A549 (cell line): ENCODE measurements around the gene PTPN14. TPM values are rescaled to one million over a fixed set of nuclear protein-coding genes. Genes with fewer than 3 reads are reported as not detected.

ENCODE experiments used
- ATAC-seq, 2 experiments: fragments of 200-7000 bp in 1 of 2; fragments of >200 bp in 1 of 2; cut with Nextera tagmentation in 1 of 2; cut with Tn5 transposase in 1 of 2; 3 replicates each; pipeline versions ENCODE4 v1.8.0 to v1.9.1; 2018 to 2020; ENCODE audit warnings: mild to moderate bottlenecking in 1 of 2, moderate library complexity in 1 of 2
- CTCF ChIA-PET: fragments of 300-600 bp; sonication (Branson Sonifier 250); formaldehyde crosslinking; extraction: SDS; loops from one replicate; lab custom pipeline; 2021; ENCODE audit warnings: antibody characterized with exemption, inconsistent platforms; lab: Yijun Ruan, JAX
- POLR2A ChIA-PET: fragments of 350-600 bp; formaldehyde crosslinking; extraction: SDS; loops from one replicate; lab custom pipeline; 2021; ENCODE audit warnings: antibody characterized with exemption, inconsistent platforms; lab: Yijun Ruan, JAX
- DNase-seq, 2 experiments: peaks; one replicate each; pipeline versions ENCODE4 v3.0.0 to v3.0.0-alpha.2; 2011 to 2016; ENCODE audit warnings: low read depth in 1 of 2, low spot score in 1 of 2
- FAIRE-seq: peaks from 2 replicates; lab custom pipeline; 2011; peaks lifted over from hg19 to GRCh38; lab: Jason Lieb, UNC
- H3K27ac ChIP-seq, 2 experiments: fragments of >200 bp; sonication (Bioruptor Twin); formaldehyde crosslinking; 3 replicates each; pipeline ENCODE4 v1.5.1; 2016 to 2017
- H3K4me1 ChIP-seq: fragments of >200 bp; sonication (Bioruptor Twin); formaldehyde crosslinking; 3 replicates; pipeline ENCODE4 v1.6.1; 2016
- H3K4me2 ChIP-seq: fragments of >200 bp; sonication (Bioruptor Twin); formaldehyde crosslinking; 3 replicates; pipeline ENCODE4 v1.6.1; 2016
- H3K4me3 ChIP-seq: fragments of >200 bp; sonication (Bioruptor Twin); formaldehyde crosslinking; 3 replicates; pipeline ENCODE4 v1.5.1; 2016
- H3K9me3 ChIP-seq: fragments of >200 bp; sonication (Bioruptor Twin); formaldehyde crosslinking; 3 replicates; pipeline ENCODE4 v1.6.1; 2016
- BHLHE40 ChIP-seq: IDR thresholded peaks from 2 replicates; pipeline ENCODE4 v1.6.1; 2012; ENCODE audit warnings: low read depth, low read length, inconsistent platforms
- CBX2 ChIP-seq: fragments of 200-600 bp; sonication (generic); IDR thresholded peaks from 2 replicates; pipeline ENCODE4 v1.6.1; 2016; ENCODE audit warnings: low read depth, mild to moderate bottlenecking, borderline replicate concordance
- CHD2 ChIP-seq: fragments of 150-350 bp; IDR thresholded peaks from 2 replicates; pipeline ENCODE4 v1.6.1; 2014; ENCODE audit warnings: low read length; ENCODE audit not compliant: partially characterized antibody
- EHF ChIP-seq: fragments of 250-450 bp; sonication (Bioruptor Pico); IDR thresholded peaks from 2 replicates; pipeline ENCODE4 v1.5.0; 2020; ENCODE audit warnings: mild to moderate bottlenecking
- FOSB ChIP-seq: fragments of 250-450 bp; sonication (Bioruptor Pico); IDR thresholded peaks from 2 replicates; pipeline ENCODE4 v1.5.0; 2020; ENCODE audit warnings: mild to moderate bottlenecking, moderate library complexity
- FOSL2 ChIP-seq, 2 experiments: fragments of 450-650 bp in 1 of 2; fragments of >200 bp in 1 of 2; sonication (Bioruptor Twin) in 1 of 2; formaldehyde crosslinking; IDR thresholded peaks; 2 replicates each; pipeline versions ENCODE4 v1.5.0 to v1.6.1; 2016 to 2020; ENCODE audit warnings: mild to moderate bottlenecking in 1 of 2, moderate library complexity in 1 of 2
- GATA3 ChIP-seq: IDR thresholded peaks from 2 replicates; pipeline ENCODE4 v1.6.1; 2012; ENCODE audit warnings: borderline replicate concordance
- HEYL ChIP-seq: fragments of 250-450 bp; sonication (Bioruptor Pico); IDR thresholded peaks from 2 replicates; pipeline ENCODE4 v1.8.0; 2021; ENCODE audit warnings: mild to moderate bottlenecking, moderate library complexity
- HMGXB4 ChIP-seq: fragments of 250-450 bp; sonication (Bioruptor Pico); IDR thresholded peaks from 2 replicates; pipeline ENCODE4 v1.5.0; 2021; ENCODE audit warnings: mild to moderate bottlenecking, moderate library complexity, borderline replicate concordance
- HOXB13 ChIP-seq: fragments of 250-450 bp; sonication (Bioruptor Pico); IDR thresholded peaks from 2 replicates; pipeline ENCODE4 v1.5.0; 2020; ENCODE audit warnings: low read depth, mild to moderate bottlenecking, moderate library complexity
- JUNB ChIP-seq: fragments of >200 bp; sonication (Bioruptor Twin); formaldehyde crosslinking; IDR thresholded peaks from 2 replicates; pipeline ENCODE4 v1.6.1; 2016
- MAFK ChIP-seq: fragments of 450-650 bp; IDR thresholded peaks from 2 replicates; pipeline ENCODE4 v1.6.1; 2014; ENCODE audit not compliant: partially characterized antibody
- NPAS2 ChIP-seq: fragments of 250-450 bp; sonication (Bioruptor Pico); IDR thresholded peaks from 2 replicates; pipeline ENCODE4 v1.8.0; 2022; ENCODE audit warnings: mild to moderate bottlenecking, moderate library complexity, borderline replicate concordance
- PHF8 ChIP-seq: fragments of 200-600 bp; sonication (generic); IDR thresholded peaks from 2 replicates; pipeline ENCODE4 v1.6.1; 2016; ENCODE audit warnings: low read depth, mild to moderate bottlenecking, antibody characterized with exemption, moderate library complexity, borderline replicate concordance
- RAD21 ChIP-seq, 2 experiments: fragments of >200 bp in 1 of 2; sonication (Bioruptor Twin) in 1 of 2; formaldehyde crosslinking in 1 of 2; IDR thresholded peaks in 1 of 2; conservative IDR thresholded peaks in 1 of 2; 2 replicates in 1 of 2; 3 replicates in 1 of 2; pipeline ENCODE4 v1.6.1; 2012 to 2018; ENCODE audit warnings: inconsistent platforms in 1 of 2
- REST ChIP-seq: fragments of 200-600 bp; sonication (generic); IDR thresholded peaks from 2 replicates; pipeline ENCODE4 v1.6.1; 2016; ENCODE audit warnings: antibody characterized with exemption, mild to moderate bottlenecking, moderate library complexity
- SMC3 ChIP-seq: fragments of >200 bp; sonication (Bioruptor Twin); formaldehyde crosslinking; IDR thresholded peaks from 3 replicates; pipeline ENCODE4 v1.6.1; 2018; ENCODE audit warnings: inconsistent platforms
- USF2 ChIP-seq: fragments of 450-650 bp; IDR thresholded peaks from 2 replicates; pipeline ENCODE4 v1.6.1; 2014; ENCODE audit warnings: antibody characterized with exemption
- ZC3H11A ChIP-seq: fragments of 450-650 bp; IDR thresholded peaks from 2 replicates; pipeline ENCODE4 v1.6.1; 2014; ENCODE audit warnings: antibody characterized with exemption, mild to moderate bottlenecking
- ZFP36 ChIP-seq: fragments of 450-650 bp; IDR thresholded peaks from 2 replicates; pipeline ENCODE4 v1.6.1; 2014; ENCODE audit warnings: borderline replicate concordance; ENCODE audit not compliant: partially characterized antibody
- WGBS: methylation state at CpG from one replicate; pipeline ENCODE4 v1.1.6; 2017; ENCODE audit errors: missing lambda C conversion rate; 5-methylcytosine and 5-hydroxymethylcytosine counted together
- polyA plus RNA-seq, 4 experiments: library from polyadenylated mRNA; depleted of rRNA in 3 of 4; stranded (reverse); fragments of >200 nt; fragmentation: RNase III in 1 of 4; extraction: RNeasy Plus Mini Kit Qiagen cat#74134 plus additional on column Dnase treatment in 1 of 4; gene quantifications; 2 replicates in 3 of 4; 3 replicates in 1 of 4; pipeline ENCODE4 v1.2.3, GENCODE V29; 2011 to 2017
- TF ChIP-seq, protein P1 (sequence below): fragments of >200 bp; sonication (Bioruptor Twin); formaldehyde crosslinking; IDR thresholded peaks from 2 replicates; pipeline ENCODE4 v1.6.1; 2016
- TF ChIP-seq, protein P2 (sequence below): fragments of >200 bp; sonication (Bioruptor Twin); formaldehyde crosslinking; IDR thresholded peaks from 3 replicates; pipeline ENCODE4 v1.5.1; 2016
- TF ChIP-seq, protein P3 (sequence below): IDR thresholded peaks from 2 replicates; pipeline ENCODE4 v1.6.1; 2012
- TF ChIP-seq, protein P4 (sequence below): fragments of 150-350 bp; IDR thresholded peaks from 2 replicates; pipeline ENCODE4 v1.6.1; 2014; ENCODE audit warnings: low read depth, mild to moderate bottlenecking, low read length

The PTPN14 gene
- polyA plus RNA-seq, 2 of the 4 experiments (the other 2 are of a cell fraction) = 9.2 to 10.0 TPM

- peak overlapping the region; percentile 31 to 74; a peak in 4 of 6 replicates for H3K27ac ChIP-seq
- TF ChIP-seq USF2 (no peak), NPAS2 (CRISPR knock-in tag) (no peak), JUNB (no peak), ZFP36 (no peak), HOXB13 (CRISPR knock-in tag) (no peak), RAD21 (conservative IDR thresholded peaks at IDR 0.05 in 1 of 2, IDR thresholded peaks at IDR 0.05 in 1 of 2) (peak; percentile 97), HEYL (CRISPR knock-in tag) (no peak), CBX2 (no peak), CHD2 (no peak), ZC3H11A (no peak), GATA3 (no peak), FOSB (CRISPR knock-in tag) (no peak), MAFK (peak; percentile 80), PHF8 (no peak), HMGXB4 (CRISPR knock-in tag) (no peak), SMC3 (peak; percentile 95), EHF (CRISPR knock-in tag) (no peak), BHLHE40 (no peak), FOSL2 (IDR thresholded peaks at IDR 0.05) (no peak; the same call in 1 of the 2 replicates), FOSL2 (CRISPR knock-in tag; IDR thresholded peaks at IDR 0.05) (peak; percentile 78), REST (no peak)
- TF ChIP-seq, protein P1, sequence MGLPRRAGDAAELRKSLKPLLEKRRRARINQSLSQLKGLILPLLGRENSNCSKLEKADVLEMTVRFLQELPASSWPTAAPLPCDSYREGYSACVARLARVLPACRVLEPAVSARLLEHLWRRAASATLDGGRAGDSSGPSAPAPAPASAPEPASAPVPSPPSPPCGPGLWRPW = no peak
- TF ChIP-seq, protein P2, sequence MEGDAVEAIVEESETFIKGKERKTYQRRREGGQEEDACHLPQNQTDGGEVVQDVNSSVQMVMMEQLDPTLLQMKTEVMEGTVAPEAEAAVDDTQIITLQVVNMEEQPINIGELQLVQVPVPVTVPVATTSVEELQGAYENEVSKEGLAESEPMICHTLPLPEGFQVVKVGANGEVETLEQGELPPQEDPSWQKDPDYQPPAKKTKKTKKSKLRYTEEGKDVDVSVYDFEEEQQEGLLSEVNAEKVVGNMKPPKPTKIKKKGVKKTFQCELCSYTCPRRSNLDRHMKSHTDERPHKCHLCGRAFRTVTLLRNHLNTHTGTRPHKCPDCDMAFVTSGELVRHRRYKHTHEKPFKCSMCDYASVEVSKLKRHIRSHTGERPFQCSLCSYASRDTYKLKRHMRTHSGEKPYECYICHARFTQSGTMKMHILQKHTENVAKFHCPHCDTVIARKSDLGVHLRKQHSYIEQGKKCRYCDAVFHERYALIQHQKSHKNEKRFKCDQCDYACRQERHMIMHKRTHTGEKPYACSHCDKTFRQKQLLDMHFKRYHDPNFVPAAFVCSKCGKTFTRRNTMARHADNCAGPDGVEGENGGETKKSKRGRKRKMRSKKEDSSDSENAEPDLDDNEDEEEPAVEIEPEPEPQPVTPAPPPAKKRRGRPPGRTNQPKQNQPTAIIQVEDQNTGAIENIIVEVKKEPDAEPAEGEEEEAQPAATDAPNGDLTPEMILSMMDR = peak; percentile 97
- TF ChIP-seq, protein P3, sequence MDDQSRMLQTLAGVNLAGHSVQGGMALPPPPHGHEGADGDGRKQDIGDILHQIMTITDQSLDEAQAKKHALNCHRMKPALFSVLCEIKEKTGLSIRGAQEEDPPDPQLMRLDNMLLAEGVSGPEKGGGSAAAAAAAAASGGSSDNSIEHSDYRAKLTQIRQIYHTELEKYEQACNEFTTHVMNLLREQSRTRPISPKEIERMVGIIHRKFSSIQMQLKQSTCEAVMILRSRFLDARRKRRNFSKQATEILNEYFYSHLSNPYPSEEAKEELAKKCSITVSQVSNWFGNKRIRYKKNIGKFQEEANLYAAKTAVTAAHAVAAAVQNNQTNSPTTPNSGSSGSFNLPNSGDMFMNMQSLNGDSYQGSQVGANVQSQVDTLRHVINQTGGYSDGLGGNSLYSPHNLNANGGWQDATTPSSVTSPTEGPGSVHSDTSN = no peak
- TF ChIP-seq, protein P4, sequence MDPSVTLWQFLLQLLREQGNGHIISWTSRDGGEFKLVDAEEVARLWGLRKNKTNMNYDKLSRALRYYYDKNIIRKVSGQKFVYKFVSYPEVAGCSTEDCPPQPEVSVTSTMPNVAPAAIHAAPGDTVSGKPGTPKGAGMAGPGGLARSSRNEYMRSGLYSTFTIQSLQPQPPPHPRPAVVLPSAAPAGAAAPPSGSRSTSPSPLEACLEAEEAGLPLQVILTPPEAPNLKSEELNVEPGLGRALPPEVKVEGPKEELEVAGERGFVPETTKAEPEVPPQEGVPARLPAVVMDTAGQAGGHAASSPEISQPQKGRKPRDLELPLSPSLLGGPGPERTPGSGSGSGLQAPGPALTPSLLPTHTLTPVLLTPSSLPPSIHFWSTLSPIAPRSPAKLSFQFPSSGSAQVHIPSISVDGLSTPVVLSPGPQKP = no peak
- TF ChIP-seq, all 56 proteins: peak for 5
- peak; percentile 41 to 58 for DNase-seq
- Histone ChIP-seq H3K4me2 (peak overlapping the region; percentile 33; the same call in 2 of the 3 replicates), H3K4me1 (peaks cover 38% of the 10 kb centered on the region), H3K9me3 (no peaks in the 10 kb centered on the region), H3K4me3 (no peak overlapping the region)
- peak; percentile 70 for FAIRE-seq
- CTCF ChIA-PET = interaction anchor here (0.6 to 26.0 kb wide), 54 partner anchors 9 to 376 kb away, joined by 3 to 515 read pairs (median 5); partner anchors contain the start of genes CENPF and PTPN14
- 0% methylated on average over 1 of the region's 1 CpG for whole genome bisulfite sequencing
- POLR2A ChIA-PET = interaction anchor here (1.9 to 2.4 kb wide), 2 partner anchors 33 to 253 kb away, joined by 5 to 8 read pairs; partner anchors contain the start of gene PTPN14
- ATAC-seq = peak; percentile 83 to 89
Observed at GRCh38 chr1:214584805-214585766, 33.7 kb upstream of the PTPN14 start.
